GM19035 (cell line): ENCODE results near the gene XXYLT1.

Experiments
- ATAC-seq: cut with Tn5 transposase; IDR thresholded peaks from one replicate; pipeline ENCODE4 v1.9.1; 2021; ENCODE audit not compliant: unreplicated experiment

Gene XXYLT1

GRCh38 chr3:195171093-195171873 lies 99.7 kb downstream of the XXYLT1 start:
- ATAC-seq, result no peak

- no peak for ATAC-seq
These were observed 100.5 kb downstream of the XXYLT1 start for GRCh38 chr3:195170496-195170895.

- no peak for ATAC-seq
These were observed 101.8 kb downstream of the XXYLT1 start for GRCh38 chr3:195169011-195169649.

- no peak for ATAC-seq
These were observed 102.8 kb downstream of the XXYLT1 start for GRCh38 chr3:195168009-195168762.

- ATAC-seq, result no peak
These were observed 105.2 kb downstream of the XXYLT1 start for GRCh38 chr3:195165790-195166189.

- no peak for ATAC-seq
These were observed 105.7 kb downstream of the XXYLT1 start for GRCh38 chr3:195165265-195165609.

GRCh38 chr3:195164573-195165264 lies 106.2 kb downstream of the XXYLT1 start:
- ATAC-seq, result no peak

GRCh38 chr3:195163719-195164572 lies 107.0 kb downstream of the XXYLT1 start:
- ATAC-seq, result no peak

GRCh38 chr3:195162816-195163215 lies 108.1 kb downstream of the XXYLT1 start:
- no peak for ATAC-seq

GRCh38 chr3:195162033-195162669 lies 108.8 kb downstream of the XXYLT1 start:
- no peak for ATAC-seq

GRCh38 chr3:195160908-195161434 lies 110.0 kb downstream of the XXYLT1 start:
- ATAC-seq, result no peak

- ATAC-seq, result no peak
These were observed 110.6 kb downstream of the XXYLT1 start for GRCh38 chr3:195160257-195160898.

GRCh38 chr3:195159814-195160165 lies 111.2 kb downstream of the XXYLT1 start:
- ATAC-seq, result no peak

GRCh38 chr3:195159117-195159813 lies 111.7 kb downstream of the XXYLT1 start:
- ATAC-seq, result no peak

- ATAC-seq, result no peak
These were observed 114.6 kb downstream of the XXYLT1 start for GRCh38 chr3:195156286-195156890.

GRCh38 chr3:195155570-195156241 lies 115.3 kb downstream of the XXYLT1 start:
- no peak for ATAC-seq

GRCh38 chr3:195154793-195155535 lies 116.0 kb downstream of the XXYLT1 start:
- no peak for ATAC-seq
